NCI-H1436 treated with DMSO at 0.1 percent for 48 hours (cell line): Measurements from ENCODE around the gene FTSJ3.
A peak's percentile ranks its signal among the peaks of the same experiment; 100 is the strongest.
"Not testable (repeated sequence)": the region's sequence is repeated elsewhere in the genome, so short reads cannot be mapped to it uniquely, and the experiment has no call there.

ENCODE experiments used
- DNase-seq: peaks from one replicate; lab custom pipeline; 2025; lab: John Stamatoyannopoulos, UW

FTSJ3 gene

GRCh38 chr17:63827002-63827800 is at the start of gene FTSJ3, which contains the start of gene PSMC5:
Gene FTSJ3 (minus strand): TSS chr17:63827663. CDS start chr17:63826902, 761 bp downstream.
Gene PSMC5 (plus strand): TSS chr17:63827431. CDS start chr17:63827491, 60 bp downstream.
- DNase-seq: peak; percentile 88

GRCh38 chr17:63874693-63875092 is 47.2 kb upstream of the FTSJ3 start:
- not testable (repeated sequence) for DNase-seq

- not testable (repeated sequence) for DNase-seq
Observed at GRCh38 chr17:63874061-63874626, 46.7 kb upstream of the FTSJ3 start.

GRCh38 chr17:63873577-63873976 is 46.1 kb upstream of the FTSJ3 start, which contains the start of gene CSH2:
Gene CSH2 (minus strand): TSS chr17:63873677. CDS start chr17:63873614, 63 bp downstream.
- not testable (repeated sequence) for DNase-seq

- DNase-seq: not testable (repeated sequence)
Observed at GRCh38 chr17:63871646-63872365, 44.3 kb upstream of the FTSJ3 start.

- DNase-seq: not testable (repeated sequence)
Observed at GRCh38 chr17:63870292-63870665, 42.8 kb upstream of the FTSJ3 start.

GRCh38 chr17:63869491-63870291 is 42.2 kb upstream of the FTSJ3 start:
- not testable (repeated sequence) for DNase-seq

GRCh38 chr17:63866625-63867024 is 39.2 kb upstream of the FTSJ3 start:
- DNase-seq: not testable (repeated sequence)

DNA sequence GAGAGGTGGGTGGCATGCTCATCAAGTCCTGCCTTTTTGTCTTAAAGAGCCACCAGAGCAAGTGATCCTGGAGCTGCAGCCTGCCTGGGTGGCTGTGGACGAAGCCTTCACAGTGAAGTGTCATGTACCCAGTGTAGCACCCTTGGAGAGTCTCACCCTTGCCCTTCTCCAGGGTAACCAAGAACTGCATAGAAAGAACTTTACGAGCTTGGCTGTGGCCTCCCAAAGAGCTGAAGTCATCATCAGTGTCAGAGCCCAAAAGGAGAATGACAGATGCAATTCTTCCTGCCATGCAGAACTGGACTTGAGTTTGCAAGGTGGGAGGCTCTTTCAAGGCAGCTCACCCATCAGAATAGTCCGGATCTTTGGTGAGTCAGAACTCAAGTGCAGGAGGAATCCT is 31.8 kb upstream of the FTSJ3 start:
- DNase-seq: no peak

GRCh38 chr17:63856425-63856824 is 29.0 kb upstream of the FTSJ3 start:
- not testable (repeated sequence) for DNase-seq

- no peak for DNase-seq
Observed at GRCh38 chr17:63855185-63855584, 27.7 kb upstream of the FTSJ3 start.

GRCh38 chr17:63854709-63855108 is 27.2 kb upstream of the FTSJ3 start:
- no peak for DNase-seq

DNA sequence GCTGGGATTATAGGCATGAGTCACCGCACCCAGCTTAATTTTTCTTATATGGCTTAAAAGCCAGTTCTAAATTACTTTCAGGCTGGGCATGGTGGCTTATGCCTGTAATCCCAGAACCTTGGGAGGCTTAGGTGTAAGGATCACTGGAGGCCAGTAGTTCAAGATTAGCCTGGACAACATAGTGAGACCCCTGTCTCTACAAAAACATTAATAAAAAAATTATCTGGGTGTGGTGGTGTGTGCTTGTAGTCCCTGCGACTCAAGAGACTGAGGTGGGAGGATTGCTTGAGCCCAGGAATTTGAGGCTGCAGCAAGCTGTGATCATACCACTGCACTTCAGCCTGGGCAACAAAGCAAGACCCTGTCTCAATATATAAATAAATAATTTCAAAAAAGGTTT is 25.8 kb upstream of the FTSJ3 start:
- DNase-seq: no peak

DNA sequence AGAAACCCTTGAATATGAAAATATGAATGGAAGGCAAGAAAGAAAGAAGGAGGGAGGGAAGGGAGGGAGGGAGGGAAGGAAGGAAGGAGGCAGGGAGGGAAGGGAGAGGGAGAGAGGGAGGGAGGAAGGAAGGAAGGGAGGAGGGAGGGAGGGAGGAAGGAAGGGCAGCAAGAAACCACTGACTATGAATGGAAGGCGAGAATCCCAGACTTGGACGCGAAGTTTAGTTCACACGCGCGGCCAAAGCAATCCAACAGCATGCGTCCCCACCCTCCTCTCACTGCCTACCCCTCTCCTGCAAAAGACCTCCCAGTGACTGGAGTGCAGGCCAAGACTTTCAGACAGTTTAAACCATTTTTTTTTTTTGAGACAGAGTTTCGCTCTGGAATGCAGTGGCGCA is 22.9 kb upstream of the FTSJ3 start:
- DNase-seq: no peak

DNA sequence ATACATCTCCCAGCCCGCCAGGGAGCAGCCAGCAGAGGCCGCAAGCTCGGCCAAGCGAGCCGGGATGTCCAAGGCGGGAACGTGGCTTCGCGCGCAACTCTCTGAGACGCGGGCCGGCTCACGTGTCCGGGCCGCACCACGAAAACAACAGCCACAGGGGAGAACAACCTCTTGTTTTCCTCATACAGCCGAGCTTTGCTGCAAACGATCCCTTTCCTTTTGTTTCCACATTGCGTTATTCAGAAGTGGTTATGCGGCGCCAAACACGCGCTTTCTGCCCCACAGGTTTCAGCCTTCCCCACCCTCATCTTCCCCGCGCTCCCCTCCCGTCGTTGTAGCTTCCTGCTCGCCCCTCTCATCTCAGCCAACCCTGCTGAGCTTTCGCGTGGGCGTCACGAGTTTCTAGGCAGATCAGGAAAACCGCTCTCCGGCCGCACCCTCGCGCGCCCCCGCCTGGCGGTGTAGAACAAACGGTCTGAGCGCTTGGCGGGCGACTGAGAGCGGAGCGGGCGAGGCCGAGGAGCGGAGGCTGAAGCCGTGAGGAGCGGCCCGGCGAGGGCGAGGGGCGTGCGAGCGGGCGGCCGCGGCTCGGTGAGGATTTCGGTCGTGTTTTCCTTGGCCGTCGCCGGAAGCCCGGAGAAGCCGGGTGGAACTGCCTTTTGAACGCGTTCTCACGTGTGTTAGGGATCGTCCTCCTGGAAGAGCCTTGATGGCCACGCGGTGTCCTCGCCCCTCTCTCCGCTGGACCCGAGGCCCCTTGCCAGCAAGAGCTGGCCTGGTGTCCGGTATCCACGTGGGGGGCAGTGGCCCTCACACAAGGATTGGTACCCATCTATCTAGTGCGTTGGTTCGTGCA is 21.6 kb upstream of the FTSJ3 start:
- no peak for DNase-seq

- DNase-seq: no peak
Observed at GRCh38 chr17:63847525-63848249, 20.2 kb upstream of the FTSJ3 start.

DNA sequence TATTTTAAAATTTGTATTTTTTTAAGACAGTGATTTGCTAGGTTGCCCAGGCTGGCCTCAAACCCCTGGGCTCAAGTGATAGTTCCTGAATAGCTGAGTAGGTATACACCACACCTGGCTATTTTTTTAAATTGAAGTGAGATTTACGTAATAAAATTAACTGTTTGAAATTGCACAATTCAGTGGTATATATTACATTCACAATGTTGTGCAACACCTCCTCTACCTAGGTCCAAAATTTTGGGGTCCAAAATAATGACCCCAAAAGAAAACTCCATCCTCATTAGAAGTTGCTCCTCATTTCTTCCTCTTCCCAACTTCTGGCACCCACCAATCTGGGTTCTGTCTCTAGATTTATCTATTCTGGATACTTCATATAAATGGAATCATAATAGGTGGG is 18.0 kb upstream of the FTSJ3 start:
- no peak for DNase-seq

- DNase-seq: no peak
Observed at GRCh38 chr17:63843910-63844677, 16.6 kb upstream of the FTSJ3 start.

GRCh38 chr17:63843387-63843888 is 16.0 kb upstream of the FTSJ3 start:
- not testable (repeated sequence) for DNase-seq
